Ovary (tissue), 9 donors: ENCODE measurements around the gene CPXM2. TPM values are rescaled to one million over a fixed set of nuclear protein-coding genes. Genes with fewer than 3 reads are reported as not detected.

ENCODE experiments used
- DNase-seq, 5 donors: peaks; one replicate each; pipeline ENCODE4 v3.0.0-alpha.2; 2019 to 2020
- H3K27ac ChIP-seq, 2 donors: fragments of 200-600 bp; one replicate each; pipeline versions ENCODE4 v1.5.1 to v1.8.0; 2019 to 2022
- H3K27me3 ChIP-seq: fragments of 200-600 bp; one replicate; pipeline ENCODE4 v1.8.0; 2022
- H3K36me3 ChIP-seq: fragments of 200-600 bp; sonication (generic); one replicate; pipeline ENCODE4 v1.5.1; 2019
- H3K4me1 ChIP-seq: one replicate; pipeline ENCODE4 v1.8.1; 2013; ENCODE audit warnings: mild to moderate bottlenecking, moderate library complexity; ENCODE audit not compliant: insufficient read depth
- H3K4me3 ChIP-seq: fragments of 200-600 bp; sonication (generic); one replicate; pipeline ENCODE4 v1.5.1; 2017
- H3K9me3 ChIP-seq, 2 donors: fragments of 200-600 bp in 1 of 2; sonication (generic) in 1 of 2; one replicate each; pipeline versions ENCODE4 v1.5.1 to v1.8.1; 2013 to 2019; ENCODE audit warnings: mild to moderate bottlenecking in 1 of 2, moderate library complexity in 1 of 2
- EP300 ChIP-seq: sonication (generic); formaldehyde crosslinking; IDR thresholded peaks from one replicate; pipeline ENCODE4 v1.6.1; 2017; ENCODE audit warnings: antibody characterized with exemption
- POLR2A ChIP-seq: fragments of 450-650 bp; IDR thresholded peaks from one replicate; pipeline ENCODE4 v1.6.1; 2017; ENCODE audit warnings: antibody characterized with exemption, mild to moderate bottlenecking, moderate library complexity
- WGBS, 3 donors: extraction: QIAGEN DNeasy Blood & Tissue Kit in 1 of 3; methylation state at CpG; one replicate each; pipeline versions ENCODE4 v1.1.5 to v1.1.7; 2013 to 2017; 5-methylcytosine and 5-hydroxymethylcytosine counted together
- intact Hi-C, 4 donors: fragments of 100-400 bp; cut with DNase I; formaldehyde crosslinking; loops; one replicate each; pipeline versions ENCODE4 v1.11.0 to v1.15.1; 2022 to 2023
- polyA plus RNA-seq, 2 donors: library from polyadenylated mRNA; stranded (reverse); fragments of 200-250 nt in 1 of 2; fragments of 350-450 nt in 1 of 2; fragmentation: Illumina TruSeq in 1 of 2; extraction: RNeasy Lipid Tissue Mini Kit (QIAGEN cat#74804) in 1 of 2; gene quantifications; one replicate each; pipeline ENCODE4 v1.2.3, GENCODE V29; 2013 to 2014
- total RNA-seq, 7 donors: library from RNA; depleted of rRNA in 2 of 7; stranded (reverse); fragments of >200 nt in 2 of 7; fragmentation: NEBNext Ultra II Directional in 3 of 7; extraction: Animal tissue kit (Norgen Biotek cat#: 25700) in 3 of 7; gene quantifications; one replicate each; pipeline versions ENCODE4 v1.1.0 to v1.2.4, GENCODE V29; 2016 to 2023
- TF ChIP-seq, protein P1 (sequence below), 3 donors: fragments of 450-650 bp in 2 of 3; fragments of 200-600 bp in 1 of 3; IDR thresholded peaks; one replicate each; pipeline versions ENCODE4 v1.5.1 to v1.8.0; 2016 to 2022; ENCODE audit warnings: antibody characterized with exemption in 3 of 3, mild to moderate bottlenecking in 1 of 3
- donor health status: DM: no; HTN: no; CAD: no; lungs with moderate emphysema.
- donor health status: DM: no; HTN: no; CAD: no.
- donor health status: Bipolar disorder and iron deficiency.
- donor health status: DM: yes; HTN: yes; CAD: no.
- donor health status: DM: no; HTN: no; CAD: no.
- donor health status: DM: yes; HTN: yes; CAD: no.

The CPXM2 gene
- total and polyA plus RNA-seq, 9 donors: 5.5 to 66.0 (median 13.3) TPM

- Histone ChIP-seq H3K36me3 (no peaks in the 10 kb centered on the region), H3K27me3 (no peaks in the 10 kb centered on the region), H3K4me1 (no peaks in the 10 kb centered on the region), H3K27ac (no peak overlapping the region), H3K4me3 (no peak overlapping the region), H3K9me3 (no peaks in the 10 kb centered on the region)
- 80 to 85% (median 83%) methylated on average over 2 of the region's 2 CpGs for WGBS, 3 donors
- TF ChIP-seq POLR2A (no peak), EP300 (no peak)
- TF ChIP-seq, protein P1, sequence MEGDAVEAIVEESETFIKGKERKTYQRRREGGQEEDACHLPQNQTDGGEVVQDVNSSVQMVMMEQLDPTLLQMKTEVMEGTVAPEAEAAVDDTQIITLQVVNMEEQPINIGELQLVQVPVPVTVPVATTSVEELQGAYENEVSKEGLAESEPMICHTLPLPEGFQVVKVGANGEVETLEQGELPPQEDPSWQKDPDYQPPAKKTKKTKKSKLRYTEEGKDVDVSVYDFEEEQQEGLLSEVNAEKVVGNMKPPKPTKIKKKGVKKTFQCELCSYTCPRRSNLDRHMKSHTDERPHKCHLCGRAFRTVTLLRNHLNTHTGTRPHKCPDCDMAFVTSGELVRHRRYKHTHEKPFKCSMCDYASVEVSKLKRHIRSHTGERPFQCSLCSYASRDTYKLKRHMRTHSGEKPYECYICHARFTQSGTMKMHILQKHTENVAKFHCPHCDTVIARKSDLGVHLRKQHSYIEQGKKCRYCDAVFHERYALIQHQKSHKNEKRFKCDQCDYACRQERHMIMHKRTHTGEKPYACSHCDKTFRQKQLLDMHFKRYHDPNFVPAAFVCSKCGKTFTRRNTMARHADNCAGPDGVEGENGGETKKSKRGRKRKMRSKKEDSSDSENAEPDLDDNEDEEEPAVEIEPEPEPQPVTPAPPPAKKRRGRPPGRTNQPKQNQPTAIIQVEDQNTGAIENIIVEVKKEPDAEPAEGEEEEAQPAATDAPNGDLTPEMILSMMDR (IDR thresholded peaks at IDR 0.05): no peak
- no peak for DNase-seq
- intact Hi-C loops: no loop called here
Measured at GRCh38 chr10:123722351-123722750, 169.3 kb downstream of the CPXM2 start.

GRCh38 chr10:123721441-123722049, 170.1 kb downstream of the CPXM2 start:
- Histone ChIP-seq H3K36me3 (no peaks in the 10 kb centered on the region), H3K27me3 (no peaks in the 10 kb centered on the region), H3K9me3 (no peaks in the 10 kb centered on the region), H3K27ac (no peak overlapping the region), H3K4me3 (no peak overlapping the region), H3K4me1 (no peaks in the 10 kb centered on the region)
- no peak for TF ChIP-seq POLR2A
- TF ChIP-seq, protein P1 (IDR thresholded peaks at IDR 0.05): no peak
- TF ChIP-seq EP300: no peak
- WGBS, 3 donors: 76% methylated on average over 9 of the region's 9 CpGs
- intact Hi-C loops: no loop called here
- DNase-seq: no peak

DNA sequence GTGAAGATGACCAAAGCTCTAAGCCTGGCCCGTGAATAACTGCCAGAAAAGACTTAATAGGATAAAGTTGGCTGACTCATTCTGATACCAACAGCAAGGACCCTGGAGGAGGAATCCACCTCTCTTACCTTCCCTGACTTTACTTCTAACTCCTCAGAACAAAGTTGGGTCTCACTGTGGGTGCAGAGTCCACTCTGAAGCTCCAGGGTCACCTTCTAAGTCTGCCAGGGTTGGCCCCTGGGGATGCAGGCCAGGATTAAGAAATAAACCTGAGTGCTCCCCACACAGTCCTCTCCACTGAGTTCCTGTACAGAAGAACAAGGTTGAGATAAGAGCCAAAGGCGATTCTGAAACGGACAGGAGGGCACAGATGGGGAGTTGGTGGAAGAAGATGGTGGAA, 171.1 kb downstream of the CPXM2 start:
- TF ChIP-seq POLR2A (no peak), EP300 (no peak)
- TF ChIP-seq, protein P1 (IDR thresholded peaks at IDR 0.05): no peak
- no peak for DNase-seq
- WGBS, 3 donors: 52 to 83% (median 74%) methylated on average over 3 of the region's 3 CpGs

DNA sequence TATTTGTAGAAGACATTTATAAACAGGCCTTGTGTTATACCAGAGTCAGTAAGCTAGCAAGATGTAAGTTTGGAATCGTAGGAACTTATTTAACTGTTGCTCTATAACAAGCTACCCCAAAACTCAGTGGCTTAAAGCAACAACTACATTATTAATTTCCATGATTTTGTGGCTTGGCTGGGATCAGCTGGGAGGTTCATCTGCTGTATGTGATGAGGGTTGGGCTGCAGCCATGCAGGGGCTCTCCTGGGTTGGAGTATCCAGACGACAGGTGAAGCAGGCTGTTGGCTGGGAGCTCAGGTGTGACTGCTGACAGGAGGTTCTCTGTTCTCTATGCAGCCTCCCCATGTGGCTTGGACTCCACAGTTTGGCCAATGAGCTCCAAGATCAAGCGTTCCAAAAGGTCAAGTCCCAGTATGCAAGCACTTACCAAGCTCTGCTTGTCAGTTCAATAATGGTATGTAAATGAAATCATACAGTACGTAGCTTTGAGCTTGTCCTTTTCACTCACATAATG, 173.0 kb downstream of the CPXM2 start:
- Histone ChIP-seq H3K27me3 (no peaks in the 10 kb centered on the region), H3K9me3 (no peaks in the 10 kb centered on the region), H3K4me1 (no peaks in the 10 kb centered on the region), H3K27ac (no peak overlapping the region), H3K4me3 (no peak overlapping the region), H3K36me3 (no peaks in the 10 kb centered on the region)
- WGBS, 3 donors: 73 to 83% (median 80%) methylated on average over 4 of the region's 4 CpGs
- intact Hi-C loops: no loop called here
- DNase-seq: no peak
- TF ChIP-seq POLR2A: no peak
- TF ChIP-seq EP300: no peak
- TF ChIP-seq, protein P1 (IDR thresholded peaks at IDR 0.05): no peak

More for the DNA sequence above, 171.1 kb downstream of the CPXM2 start:
- intact Hi-C loops: no loop called here
- Histone ChIP-seq H3K27me3 (no peaks in the 10 kb centered on the region), H3K27ac (no peak overlapping the region), H3K9me3 (no peaks in the 10 kb centered on the region), H3K4me3 (no peak overlapping the region), H3K36me3 (no peaks in the 10 kb centered on the region), H3K4me1 (no peaks in the 10 kb centered on the region)
